Measurements from ENCODE around the gene CD37.
"Not testable (repeated sequence)": the region's sequence is repeated elsewhere in the genome, so short reads cannot be mapped to it uniquely, and the experiment has no call there.

Gene CD37

DNA sequence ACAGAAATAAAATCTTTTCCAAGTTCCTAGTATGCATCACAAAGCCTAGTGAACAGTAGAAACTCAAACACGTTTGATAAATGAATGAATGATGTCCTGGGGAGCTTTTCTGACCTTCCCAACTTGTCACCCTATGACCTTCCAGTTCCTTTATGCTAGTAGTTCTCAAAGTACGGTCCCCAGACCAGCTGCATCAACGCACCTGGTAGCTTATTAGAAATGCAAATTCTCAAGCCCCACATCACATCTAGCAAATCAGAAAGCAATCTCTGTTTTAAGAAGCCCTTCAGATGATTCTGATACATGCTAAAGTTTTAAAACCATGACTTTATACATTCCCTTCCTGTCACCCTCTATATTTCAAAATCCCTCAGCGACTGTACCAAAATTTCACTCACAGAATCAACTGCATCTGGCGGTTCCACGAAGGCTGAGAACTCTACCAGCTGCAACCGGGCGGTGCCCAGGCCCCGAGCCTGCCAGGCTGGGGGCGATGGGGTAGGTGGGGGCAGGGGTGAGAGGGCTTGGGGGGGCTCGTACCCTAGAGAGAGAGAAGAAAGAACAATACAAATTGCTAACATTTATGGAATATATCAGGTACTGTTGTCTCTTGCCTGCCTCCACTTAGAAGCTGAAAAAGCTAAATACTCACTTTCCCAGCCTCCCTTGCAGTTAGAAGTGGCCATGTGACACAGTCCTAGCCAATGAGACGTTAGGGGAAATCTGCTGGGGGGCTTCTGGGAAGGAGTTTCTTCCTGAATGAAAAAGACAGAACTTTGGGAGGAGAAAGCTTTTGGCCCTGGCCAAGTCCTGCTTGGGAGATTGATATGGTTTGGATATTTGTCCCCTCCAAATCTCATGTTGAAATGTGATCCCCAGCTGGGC, 13.3 kb downstream of the CD37 start:
- DNase-seq: no peak

DNA sequence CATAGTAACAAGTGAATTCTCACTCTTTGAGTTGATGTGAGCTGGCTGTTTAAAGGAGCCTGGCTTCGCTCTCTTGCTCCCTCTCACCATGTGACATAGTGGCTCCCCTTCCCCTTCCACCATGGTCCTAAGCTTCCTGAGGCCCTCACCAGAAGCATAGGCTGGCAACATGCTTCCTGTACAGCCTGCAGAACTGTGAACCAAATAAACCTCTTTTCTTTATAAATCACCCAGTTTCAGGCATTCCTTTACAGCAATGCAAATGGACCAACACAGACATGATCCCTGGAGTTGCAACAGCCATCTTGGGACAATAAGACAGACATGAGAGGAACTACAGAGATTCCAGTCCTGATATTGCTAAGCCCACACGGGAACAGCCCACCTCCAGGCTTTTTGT, 14.4 kb downstream of the CD37 start:
- no peak for DNase-seq

DNA sequence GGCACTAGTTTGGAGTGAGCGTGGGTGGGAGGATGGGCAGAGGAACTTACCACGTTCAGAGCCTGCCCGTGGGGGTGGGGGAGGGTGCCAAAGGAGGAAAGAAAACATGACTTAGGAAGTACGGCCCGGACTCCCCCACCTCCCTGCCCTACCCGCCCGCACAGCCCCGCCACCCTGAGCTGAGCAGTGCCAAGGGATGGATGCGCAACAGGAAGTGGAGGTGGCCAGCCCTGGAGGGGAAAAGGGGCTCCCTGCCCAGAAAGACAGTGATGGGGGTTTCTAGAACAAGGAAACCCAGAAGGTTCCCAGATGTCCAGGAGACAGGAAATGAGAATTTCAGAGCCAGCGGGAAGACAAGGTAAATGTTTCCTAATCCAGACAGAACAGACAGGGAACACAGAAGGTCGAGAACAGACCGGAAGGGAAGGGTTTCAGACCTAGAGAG, 20.7 kb downstream of the CD37 start:
- DNase-seq: peak; percentile 36

DNA sequence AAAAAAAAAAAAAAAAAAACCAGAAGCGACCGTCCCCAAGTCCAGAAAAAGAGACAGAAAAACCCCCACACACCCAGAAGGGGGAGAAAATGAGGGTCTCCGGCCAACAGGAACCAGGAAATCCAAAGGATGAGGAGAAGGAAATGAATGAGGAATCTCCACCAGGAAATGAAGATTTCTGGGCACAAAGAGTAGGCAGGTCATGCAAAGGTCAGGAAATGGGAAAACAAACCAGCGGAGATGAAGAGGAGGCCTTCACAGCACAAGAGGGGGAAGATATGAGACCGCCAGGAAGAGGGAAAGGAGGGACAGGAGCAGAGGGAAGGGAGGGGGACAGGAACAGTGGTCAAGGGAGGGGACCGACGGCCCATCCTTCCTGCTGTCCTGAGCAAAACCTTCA, 21.2 kb downstream of the CD37 start:
- DNase-seq: no peak

DNA sequence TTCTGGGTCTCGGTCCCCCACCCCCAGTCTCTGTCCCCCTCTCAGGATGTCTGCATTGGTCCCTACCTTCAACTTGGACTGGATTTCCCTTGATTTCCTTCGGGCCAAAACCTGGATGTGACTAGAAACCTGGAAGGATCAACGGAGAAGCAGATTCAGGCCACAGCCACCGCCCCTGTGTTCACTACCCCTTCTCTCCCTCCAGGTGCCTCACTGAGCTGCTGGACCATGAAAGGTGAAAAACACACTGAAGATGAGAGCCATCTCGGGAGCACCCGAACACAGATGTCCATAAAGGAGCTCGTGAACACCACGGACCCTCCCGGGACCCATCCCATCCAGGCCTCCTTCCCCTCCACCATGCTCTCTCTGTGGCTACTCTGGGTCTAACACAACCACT, 22.0 kb downstream of the CD37 start:
- DNase-seq: no peak

DNA sequence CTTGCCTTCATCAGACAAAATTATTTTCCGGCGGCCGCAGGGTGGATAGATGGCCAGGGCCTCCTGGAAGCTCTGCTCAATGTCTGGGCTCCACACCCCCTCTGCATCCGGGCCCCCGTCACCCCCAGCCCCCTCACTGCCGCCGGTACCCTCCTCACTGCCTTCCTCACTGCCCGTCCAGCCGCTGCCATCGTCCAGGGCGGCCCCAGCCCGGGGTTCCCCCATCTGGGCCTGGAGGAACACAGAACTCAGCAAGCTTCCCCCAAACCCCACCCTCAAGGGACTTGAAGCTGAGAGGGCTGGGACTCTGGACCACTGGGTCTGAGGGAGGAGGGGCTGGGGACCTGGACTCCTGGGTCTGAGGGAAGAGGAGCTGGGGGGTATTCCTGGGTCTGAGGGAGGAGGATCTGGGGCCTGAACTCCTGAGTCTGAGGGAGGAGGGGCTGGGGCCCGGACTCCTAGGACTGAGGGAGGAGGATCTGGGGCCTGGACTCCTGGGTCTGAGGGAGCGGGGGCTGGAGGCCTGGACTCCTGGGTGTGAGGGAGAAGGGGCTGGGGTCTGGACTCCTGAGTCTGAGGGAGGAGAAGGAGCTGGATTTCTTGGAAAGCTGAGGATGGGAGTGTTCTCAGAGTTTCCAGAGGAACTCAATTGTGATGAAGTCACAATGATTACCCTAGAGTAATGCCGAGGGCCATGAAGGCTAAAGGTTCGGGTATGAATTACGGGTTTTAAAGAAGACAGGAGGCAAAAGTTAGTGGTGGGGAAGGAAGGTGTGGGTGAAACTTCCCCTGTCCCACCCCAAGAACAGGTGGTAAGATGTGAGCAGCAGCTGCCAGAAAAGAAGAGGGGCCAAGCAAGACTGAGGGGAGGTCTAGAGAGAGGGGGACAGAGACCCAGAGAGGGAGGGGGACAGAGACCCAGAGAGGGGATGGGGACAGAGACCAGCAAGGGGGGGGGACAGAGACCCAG, 24.9 kb downstream of the CD37 start:
- no peak for DNase-seq

DNA sequence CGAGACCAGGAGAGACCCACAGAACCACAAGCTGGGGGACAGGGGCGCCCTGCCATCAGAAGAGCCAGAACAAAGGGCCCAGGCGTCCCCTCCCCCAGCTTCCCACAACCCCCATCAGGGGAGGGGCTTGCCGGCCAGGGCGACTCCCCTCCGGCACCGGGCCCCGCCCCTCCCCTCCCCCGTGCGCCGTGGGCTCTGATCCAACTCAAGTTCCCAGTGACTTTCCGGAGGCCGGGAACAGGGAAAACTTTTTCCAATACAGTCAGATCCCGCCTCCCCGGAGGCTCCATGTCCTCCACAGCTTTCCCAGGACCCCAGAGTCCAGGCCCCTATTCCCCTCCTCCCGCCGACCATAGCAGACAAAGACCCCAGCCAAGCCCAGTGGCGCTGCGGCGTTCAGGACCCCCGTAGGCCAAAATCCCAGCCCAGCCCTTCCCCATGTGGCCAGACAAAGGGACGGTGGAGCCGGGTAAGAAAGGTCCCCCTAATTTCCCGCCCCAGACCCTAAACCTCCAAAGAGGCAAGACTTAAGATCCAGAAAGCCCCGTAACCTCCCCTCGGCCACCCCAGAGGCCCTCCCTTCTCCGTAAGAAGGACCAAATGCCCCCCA, 26.3 kb downstream of the CD37 start:
- peak; percentile 94 for DNase-seq

DNA sequence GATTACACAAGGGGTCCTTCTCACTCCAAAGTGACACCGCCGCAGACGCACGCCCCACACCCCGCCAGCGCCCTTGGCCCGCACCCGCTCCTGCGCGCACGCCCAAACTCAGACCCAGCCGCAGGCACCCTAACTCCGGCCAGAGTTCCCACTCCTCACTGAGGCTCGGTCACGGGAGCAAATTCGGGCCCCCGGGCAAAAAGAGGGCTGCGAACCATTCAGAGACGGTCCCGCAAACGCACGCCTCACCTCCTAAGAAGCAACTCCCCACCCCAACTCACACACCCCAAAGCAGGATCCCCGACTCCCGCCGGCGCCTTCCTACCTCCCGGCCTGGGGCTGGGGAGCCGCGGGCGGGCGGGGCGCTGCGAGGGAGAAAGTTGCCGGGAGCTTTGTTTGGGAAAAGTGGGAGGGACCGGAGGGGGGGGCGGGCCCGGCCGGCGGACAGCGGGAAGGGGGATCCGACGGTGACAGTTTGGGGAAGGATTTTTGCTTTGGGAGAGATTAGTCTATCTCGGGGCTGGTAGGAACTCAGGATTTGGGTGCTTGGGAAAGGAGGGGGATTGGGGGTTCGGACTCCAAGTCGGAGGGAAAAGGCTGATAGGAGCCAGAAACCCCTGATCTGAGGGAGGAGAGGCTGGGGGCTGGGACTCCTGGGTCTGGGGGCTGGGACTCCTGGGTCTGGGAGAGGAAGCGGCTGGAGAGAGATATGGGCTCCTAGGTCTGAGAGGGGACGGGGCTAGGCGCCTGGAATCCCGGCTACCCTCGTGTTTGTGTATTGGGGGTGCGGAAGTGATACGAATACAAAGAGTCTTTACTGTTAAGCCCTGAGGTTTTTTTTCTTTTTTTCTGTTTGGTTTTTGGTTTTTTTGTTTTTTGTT, 27.1 kb downstream of the CD37 start, which contains the start of gene TEAD2:
Gene TEAD2 (minus strand): TSS at position 369 of the 881 bp plus-strand sequence. CDS start 2,341 bp downstream, outside the sequence.
- peak; percentile 79 for DNase-seq

DNA sequence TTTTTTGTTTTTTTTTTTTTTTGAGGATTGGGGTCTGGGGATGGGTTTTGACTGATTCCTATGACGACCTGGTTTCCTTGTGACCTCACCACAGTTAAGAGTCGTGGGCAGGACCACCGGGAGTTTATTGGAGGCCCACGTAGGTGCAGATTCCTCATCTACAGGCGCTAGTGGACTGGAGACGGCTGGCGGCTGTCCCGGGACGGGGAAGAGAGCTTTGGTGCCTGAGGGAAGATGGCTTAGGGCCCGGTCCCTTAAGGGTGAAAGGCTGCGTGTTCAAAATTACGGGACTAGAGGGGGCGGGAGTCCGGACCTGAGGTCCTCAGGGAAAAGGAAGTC, 27.7 kb downstream of the CD37 start:
- DNase-seq: peak; percentile 47

DNA sequence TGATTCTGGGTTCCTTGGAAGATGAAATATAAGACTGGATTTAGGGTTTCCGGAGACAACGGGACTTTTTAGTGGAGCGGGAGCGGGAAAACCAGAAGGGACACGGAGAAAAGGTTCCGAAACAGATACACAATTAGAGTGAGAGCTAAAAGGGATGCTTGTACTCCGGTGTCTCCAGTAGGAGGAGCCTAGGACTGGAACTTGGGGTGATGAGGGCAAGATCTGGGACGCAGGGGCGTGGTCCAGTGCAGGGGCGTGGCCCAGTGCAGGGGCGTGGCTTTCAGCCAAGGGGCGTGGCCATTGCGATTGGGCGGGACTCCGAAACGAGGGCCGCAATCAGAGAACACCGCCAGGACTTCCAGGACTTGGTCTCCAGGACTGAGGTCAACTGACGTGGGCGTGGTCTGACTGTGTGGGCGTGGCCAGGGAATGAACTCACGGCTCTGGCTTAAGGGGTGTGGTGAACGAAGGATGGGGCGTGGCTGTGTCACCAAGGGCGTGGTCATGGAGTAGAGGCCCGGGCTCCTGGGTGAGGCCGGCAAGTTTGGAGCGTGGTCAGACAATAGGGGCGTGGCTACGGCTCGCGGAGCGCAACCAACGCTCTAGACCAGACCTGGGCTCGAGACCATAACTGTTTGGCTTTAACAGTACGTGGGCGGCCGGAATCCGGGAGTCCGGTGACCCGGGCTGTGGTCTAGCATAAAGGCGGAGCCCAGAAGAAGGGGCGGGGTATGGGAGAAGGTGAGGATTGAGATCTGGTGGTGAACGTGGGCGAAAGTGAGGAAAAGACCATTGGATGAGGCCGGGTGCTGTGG, 28.3 kb downstream of the CD37 start, which contains the start of gene DKKL1:
Gene DKKL1 (plus strand): TSS at position 610 of the 815 bp plus-strand sequence. CDS start 122 bp downstream, at position 732.
- DNase-seq: peak; percentile 99

DNA sequence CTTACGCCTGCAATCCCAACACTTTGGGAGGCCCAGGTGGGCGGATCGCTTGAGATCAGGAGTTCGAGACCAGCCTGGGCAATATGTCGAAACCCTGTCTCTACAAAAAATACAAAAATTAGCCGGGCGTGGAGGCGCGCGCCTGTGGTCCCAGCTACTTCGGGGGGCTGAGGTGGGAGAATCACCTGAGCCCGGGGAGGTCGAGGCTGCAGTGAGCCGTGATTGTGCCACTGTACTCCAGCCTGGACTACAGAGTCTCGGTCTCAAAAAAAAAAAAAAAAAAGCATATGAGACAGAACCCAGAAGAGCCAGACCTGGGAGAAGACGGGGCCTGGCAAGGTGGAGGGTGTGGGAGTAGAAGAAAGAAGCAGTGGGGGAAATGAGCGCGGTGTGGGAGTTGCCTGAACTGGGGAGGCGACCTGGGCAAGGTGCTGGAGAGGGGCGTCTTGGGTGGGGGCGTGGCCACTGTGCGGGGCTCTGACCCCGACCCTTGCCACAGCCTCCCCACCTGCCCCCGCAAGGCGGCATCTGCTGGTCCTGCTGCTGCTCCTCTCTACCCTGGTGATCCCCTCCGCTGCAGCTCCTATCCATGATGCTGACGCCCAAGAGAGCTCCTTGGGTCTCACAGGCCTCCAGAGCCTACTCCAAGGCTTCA, 29.0 kb downstream of the CD37 start:
- DNase-seq: no peak

DNA sequence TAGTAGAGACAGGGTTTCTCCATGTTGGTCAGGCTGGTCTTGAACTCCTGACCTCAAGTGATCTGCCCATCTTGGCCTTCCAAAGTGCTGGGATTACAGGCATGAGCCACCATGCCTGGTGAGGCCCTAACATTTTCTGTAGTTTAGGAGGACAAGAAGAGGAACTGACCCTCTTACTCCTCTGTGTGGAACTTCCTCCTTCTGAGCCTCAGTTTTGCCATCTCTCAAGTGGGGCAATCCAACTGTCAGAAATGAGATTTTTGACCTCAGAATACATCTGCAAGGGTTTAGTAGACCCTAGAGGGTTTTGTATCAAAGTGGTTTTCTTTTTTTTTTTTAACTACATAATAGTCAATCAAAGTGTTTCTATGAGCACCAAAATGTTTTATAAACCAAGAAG, 30.9 kb downstream of the CD37 start:
- DNase-seq: no peak

DNA sequence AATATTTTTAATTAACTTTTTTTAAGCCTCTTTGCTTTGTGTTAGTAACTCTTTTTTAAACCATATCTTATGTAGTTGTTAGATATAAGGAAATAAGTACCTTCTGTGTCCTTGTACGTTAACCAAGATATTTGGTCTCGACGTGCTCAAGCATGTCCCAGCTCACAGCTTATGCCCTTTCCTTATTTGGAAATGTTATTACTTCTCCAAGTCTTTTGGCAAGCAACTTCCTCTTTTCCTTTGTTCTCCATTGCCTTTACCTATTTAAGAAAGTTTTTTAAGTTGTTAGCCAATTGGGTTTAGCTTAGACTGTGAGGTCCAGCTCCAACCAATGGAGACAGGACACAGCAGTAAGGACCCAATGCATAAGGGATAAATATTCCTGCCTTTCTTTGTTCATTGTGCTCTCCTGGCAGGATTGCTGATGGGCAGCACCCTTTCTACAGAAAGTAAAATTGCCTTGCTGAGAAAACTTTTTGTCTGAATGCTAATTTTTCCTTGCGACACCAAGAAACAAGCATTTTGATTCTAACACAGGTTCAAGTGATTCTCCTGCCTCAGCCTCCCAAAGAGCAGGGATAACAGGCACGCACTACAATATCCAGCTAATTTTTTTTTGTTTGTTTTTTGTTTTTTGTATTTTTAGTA, 33.6 kb downstream of the CD37 start:
- no peak for DNase-seq

DNA sequence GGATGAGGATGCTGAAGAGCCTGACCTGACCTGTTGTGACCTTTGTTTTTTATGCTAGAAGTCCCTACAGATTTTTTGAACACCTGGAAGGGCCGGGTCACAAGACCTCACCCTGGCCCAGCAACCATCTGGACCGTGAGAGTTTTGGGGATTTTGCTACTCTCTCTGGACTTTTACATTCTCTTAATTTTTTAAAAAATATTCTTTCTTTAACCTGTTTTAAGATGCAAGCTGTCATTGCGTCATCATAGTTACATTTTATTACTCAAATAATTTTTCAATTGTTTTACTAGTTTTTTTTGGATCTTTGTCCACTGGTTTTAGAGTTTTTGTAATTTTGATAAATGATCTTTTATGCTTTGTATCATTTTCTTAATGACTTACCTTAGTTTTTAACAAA, 36.0 kb downstream of the CD37 start:
- DNase-seq: no peak

DNA sequence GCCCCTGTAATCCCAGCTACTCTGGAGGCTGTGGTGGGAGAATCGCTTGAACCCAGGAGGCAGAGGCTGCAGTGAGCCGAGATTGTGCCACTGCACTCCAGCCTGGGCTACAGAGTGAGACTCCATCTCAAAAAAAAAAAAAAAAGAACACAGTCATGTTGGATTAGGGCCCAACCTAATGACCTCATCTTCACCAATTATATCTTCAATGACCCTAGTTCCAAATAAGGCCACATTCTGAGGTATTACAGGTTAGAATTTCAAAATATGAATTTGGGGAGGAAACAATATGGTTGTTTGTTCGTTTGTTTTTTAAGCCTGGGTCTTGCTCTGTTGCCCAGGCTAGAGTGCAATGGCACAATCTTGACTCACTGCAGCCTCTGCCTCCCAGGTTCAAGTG, 38.0 kb downstream of the CD37 start:
- not testable (repeated sequence) for DNase-seq

DNA sequence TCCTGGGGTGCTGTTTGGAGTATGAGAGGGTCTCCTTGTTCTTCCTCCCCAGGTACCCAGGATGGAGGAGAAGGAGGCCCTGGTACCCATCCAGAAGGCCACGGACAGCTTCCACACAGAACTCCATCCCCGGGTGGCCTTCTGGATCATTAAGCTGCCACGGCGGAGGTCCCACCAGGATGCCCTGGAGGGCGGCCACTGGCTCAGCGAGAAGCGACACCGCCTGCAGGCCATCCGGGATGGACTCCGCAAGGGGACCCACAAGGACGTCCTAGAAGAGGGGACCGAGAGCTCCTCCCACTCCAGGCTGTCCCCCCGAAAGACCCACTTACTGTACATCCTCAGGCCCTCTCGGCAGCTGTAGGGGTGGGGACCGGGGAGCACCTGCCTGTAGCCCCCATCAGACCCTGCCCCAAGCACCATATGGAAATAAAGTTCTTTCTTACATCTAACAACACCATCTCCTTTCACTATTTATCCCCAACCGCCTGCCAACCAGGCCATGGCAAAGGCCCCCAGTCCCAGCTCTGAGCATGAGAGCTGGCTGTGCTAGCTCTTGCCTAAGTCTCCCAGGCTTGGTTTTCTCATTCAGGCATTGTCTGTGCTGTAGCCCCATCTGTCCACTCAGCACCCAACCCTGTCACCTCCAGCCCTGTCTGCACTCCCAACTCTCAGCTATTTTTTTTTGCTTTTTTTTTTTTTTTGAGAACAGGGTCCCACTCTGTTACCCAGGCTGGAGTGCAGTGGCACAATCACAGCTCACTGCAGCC, 39.6 kb downstream of the CD37 start:
- DNase-seq: no peak

DNA sequence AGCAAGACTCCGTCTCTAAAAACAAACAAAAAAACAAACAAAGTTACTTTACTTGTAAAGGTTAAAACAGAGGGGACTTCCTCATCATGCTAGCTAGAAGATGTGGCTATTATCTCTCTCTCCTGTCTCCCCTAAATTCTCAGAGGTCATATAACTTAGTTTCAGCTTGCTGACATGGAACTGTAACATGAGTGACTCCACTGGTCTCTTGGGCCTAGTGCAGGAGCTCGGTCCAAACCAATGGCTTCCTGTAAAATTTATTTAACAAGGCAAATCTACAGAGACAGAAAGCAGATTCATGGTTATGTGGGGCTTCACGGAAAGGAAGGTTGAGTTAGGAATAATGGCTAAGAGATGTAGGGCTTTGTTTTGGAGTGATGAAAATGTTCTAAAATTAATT, 43.3 kb downstream of the CD37 start:
- DNase-seq: no peak

DNA sequence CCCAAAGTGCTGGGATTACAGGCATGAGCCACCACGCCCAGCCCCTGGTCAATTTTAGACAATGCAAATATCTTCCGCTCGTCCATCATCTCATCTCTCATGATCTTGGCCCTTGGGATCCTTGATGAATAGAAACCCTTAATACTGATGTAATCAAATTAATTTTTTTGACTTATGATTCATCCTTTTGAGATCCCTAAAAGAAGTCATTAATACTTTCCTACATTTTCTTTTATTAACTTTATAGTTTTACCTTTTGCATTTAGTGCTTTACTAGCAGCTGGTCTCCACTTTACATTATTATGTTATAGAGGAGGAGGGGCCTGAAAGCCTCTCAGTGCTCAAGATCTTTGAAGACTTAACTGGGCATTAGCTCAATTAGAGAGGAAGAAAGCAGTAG, 45.2 kb downstream of the CD37 start:
- no peak for DNase-seq

DNA sequence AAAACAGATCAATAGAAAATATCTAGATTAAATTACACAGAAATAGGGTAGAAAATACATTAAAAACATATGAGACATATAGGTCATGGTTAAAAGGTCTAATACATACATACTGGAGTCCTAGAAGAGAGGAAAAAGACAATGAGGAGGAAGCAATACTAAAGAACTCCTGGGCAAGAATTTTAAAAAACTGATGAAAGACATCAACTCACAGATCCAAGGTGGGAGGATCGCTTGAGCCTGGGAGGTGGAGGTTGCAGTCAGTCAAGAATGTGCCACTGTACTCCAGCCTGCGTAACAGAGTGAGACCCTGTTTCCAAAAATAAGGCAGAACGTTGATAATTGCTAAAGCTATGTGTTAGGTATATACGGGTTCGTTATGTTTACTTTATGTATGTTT, 47.4 kb downstream of the CD37 start:
- DNase-seq: no peak

All from fibroblast of skin of right biceps (primary cell).